Activated naive CD4-positive, alpha-beta T cell treated with anti-CD3 and anti-CD28 coated beads, Interleukin-2, amount 50 U/mL, for 72 hours (primary cell): ENCODE results near the gene CHCHD6. TPM values are rescaled to one million over a fixed set of nuclear protein-coding genes. Genes with fewer than 3 reads are reported as not detected.

Experiments
- ATAC-seq, 2 donors: fragments of 150-1000 bp; cut with Tn5 transposase; 2 replicates each; pipeline ENCODE4 v1.10.0; 2021; ENCODE audit warnings: mild to moderate bottlenecking in 2 of 2, moderate library complexity in 2 of 2
- DNase-seq, 2 donors: peaks; one replicate each; pipeline ENCODE4 v3.0.0; 2021 to 2022; ENCODE audit warnings: low spot score in 2 of 2
- H3K27ac Mint-ChIP-seq, 2 donors: one replicate each; pipeline ENCODE4 v1.8.0; 2022; ENCODE audit warnings: mild to moderate bottlenecking in 2 of 2, mixed read lengths in 2 of 2
- H3K36me3 Mint-ChIP-seq, 2 donors: one replicate each; pipeline ENCODE4 v1.8.0; 2022; ENCODE audit warnings: mixed read lengths in 2 of 2
- H3K9me3 Mint-ChIP-seq, 2 donors: one replicate each; pipeline ENCODE4 v1.8.0; 2022; ENCODE audit warnings: mixed read lengths in 2 of 2
- total RNA-seq, 2 donors: library from RNA; stranded (reverse); gene quantifications; one replicate each; pipeline ENCODE4 v1.2.3, GENCODE V29; 2022

Gene CHCHD6
- total RNA-seq: 10 to 100 TPM; 13.6 to 19.7 TPM

- peak within 1 kb of the TSS; percentile 87 to 88 for H3K27ac Mint-ChIP-seq
- ATAC-seq: peak; percentile 99 to 100
- no peaks in the 10 kb centered on the region for H3K9me3 Mint-ChIP-seq
- H3K36me3 Mint-ChIP-seq: peaks cover 0 to 5% of the 10 kb centered on the region in 2 donors
- DNase-seq: peak; percentile 94 to 95
Measured at GRCh38 chr3:126703512-126704493, at the start of gene CHCHD6. Gene CHCHD6 (plus strand): TSS chr3:126704240. CDS start chr3:126704313, 73 bp downstream.

GRCh38 chr3:126654571-126655383, 49.3 kb upstream of the CHCHD6 start, which contains the start of gene TXNRD3:
Gene TXNRD3 (minus strand): TSS chr3:126655124.
- peak within 1 kb of the TSS; percentile 55 to 72 for H3K27ac Mint-ChIP-seq
- peaks cover 0 to 5% of the 10 kb centered on the region in 2 donors for H3K9me3 Mint-ChIP-seq
- DNase-seq (peak; percentile 78 to 83), ATAC-seq (peak; percentile 96 to 97)
- H3K36me3 Mint-ChIP-seq: no peaks in the 10 kb centered on the region

- no peak overlapping the region for H3K27ac Mint-ChIP-seq
- H3K9me3 Mint-ChIP-seq: peaks cover 0 to under 1% of the 10 kb centered on the region in 2 donors
- no peak for DNase-seq
- H3K36me3 Mint-ChIP-seq: no peaks in the 10 kb centered on the region
- ATAC-seq: no peak
Measured at GRCh38 chr3:126655887-126656286, 48.2 kb upstream of the CHCHD6 start.

- Mint-ChIP-seq H3K27ac (no peak overlapping the region), H3K9me3 (no peaks in the 10 kb centered on the region), H3K36me3 (no peaks in the 10 kb centered on the region)
- ATAC-seq (no peak), DNase-seq (no peak)
Measured at GRCh38 chr3:126656371-126657134, 47.5 kb upstream of the CHCHD6 start.

- Mint-ChIP-seq H3K27ac (no peak overlapping the region), H3K36me3 (no peaks in the 10 kb centered on the region), H3K9me3 (no peaks in the 10 kb centered on the region)
- ATAC-seq: no peak
- no peak for DNase-seq
Measured at GRCh38 chr3:126657901-126658300, 46.1 kb upstream of the CHCHD6 start.

- Mint-ChIP-seq H3K9me3 (no peaks in the 10 kb centered on the region), H3K27ac (no peak overlapping the region), H3K36me3 (no peaks in the 10 kb centered on the region)
- DNase-seq: no peak
- no peak for ATAC-seq
Measured at GRCh38 chr3:126658584-126658983, 45.5 kb upstream of the CHCHD6 start.

- Mint-ChIP-seq H3K9me3 (no peaks in the 10 kb centered on the region), H3K27ac (no peak overlapping the region), H3K36me3 (no peaks in the 10 kb centered on the region)
- ATAC-seq: no peak
- DNase-seq: no peak
Measured at GRCh38 chr3:126659915-126660886, 43.8 kb upstream of the CHCHD6 start.

GRCh38 chr3:126661532-126662364, 42.3 kb upstream of the CHCHD6 start:
- ATAC-seq (peak in 1 of 2 donors; percentile 66), DNase-seq (no peak)
- Mint-ChIP-seq H3K9me3 (no peaks in the 10 kb centered on the region), H3K27ac (no peak overlapping the region), H3K36me3 (no peaks in the 10 kb centered on the region)

GRCh38 chr3:126663257-126663656, 40.8 kb upstream of the CHCHD6 start:
- Mint-ChIP-seq H3K27ac (no peak overlapping the region), H3K9me3 (no peaks in the 10 kb centered on the region), H3K36me3 (no peaks in the 10 kb centered on the region)
- ATAC-seq (no peak), DNase-seq (no peak)

GRCh38 chr3:126663750-126664149, 40.3 kb upstream of the CHCHD6 start:
- DNase-seq (no peak), ATAC-seq (no peak)
- Mint-ChIP-seq H3K27ac (no peak overlapping the region), H3K36me3 (no peaks in the 10 kb centered on the region), H3K9me3 (no peaks in the 10 kb centered on the region)

GRCh38 chr3:126664591-126665214, 39.3 kb upstream of the CHCHD6 start:
- Mint-ChIP-seq H3K36me3 (no peaks in the 10 kb centered on the region), H3K27ac (no peak overlapping the region), H3K9me3 (no peaks in the 10 kb centered on the region)
- ATAC-seq (no peak), DNase-seq (no peak)

- Mint-ChIP-seq H3K27ac (no peak overlapping the region), H3K9me3 (no peaks in the 10 kb centered on the region), H3K36me3 (no peaks in the 10 kb centered on the region)
- no peak for ATAC-seq
- no peak for DNase-seq
Measured at GRCh38 chr3:126665221-126665936, 38.7 kb upstream of the CHCHD6 start.

- H3K36me3 Mint-ChIP-seq: peaks cover 4% of the 10 kb centered on the region in 2 donors
- H3K27ac Mint-ChIP-seq: no peak overlapping the region
- DNase-seq: no peak
- no peak for ATAC-seq
- H3K9me3 Mint-ChIP-seq: peaks cover 4 to 6% of the 10 kb centered on the region in 2 donors
Measured at GRCh38 chr3:126665959-126666657, 37.9 kb upstream of the CHCHD6 start.
